GM23338 (cell line): ENCODE data around the gene ETV6. TPM values are rescaled to one million over a fixed set of nuclear protein-coding genes. Genes with fewer than 3 reads are reported as not detected.

Experiments
- ATAC-seq: fragments of 200-7000 bp; cut with Tn5 transposase; 3 replicates; pipeline ENCODE4 v1.9.1; 2020
- DNase-seq: peaks from one replicate; pipeline ENCODE4 v3.0.0-alpha.2; 2015; ENCODE audit warnings: low spot score
- H2AFZ ChIP-seq: fragments of 200-600 bp; sonication (generic); 2 replicates; pipeline ENCODE4 v1.8.0; 2016; ENCODE audit warnings: antibody characterized with exemption, mild to moderate bottlenecking, moderate library complexity
- H3F3A ChIP-seq: fragments of 200-600 bp; sonication (generic); replicated peaks from 2 replicates; pipeline ENCODE4 v1.8.0; 2017; ENCODE audit warnings: antibody characterized with exemption, mixed run types, low read depth
- H3K27ac ChIP-seq: fragments of 200-600 bp; sonication (generic); 2 replicates; pipeline ENCODE4 v1.6.1; 2016; ENCODE audit warnings: low read depth
- H3K27me3 ChIP-seq: fragments of 200-600 bp; sonication (generic); 2 replicates; pipeline ENCODE4 v1.8.0; 2016; ENCODE audit warnings: mild to moderate bottlenecking, mixed run types, moderate library complexity; ENCODE audit not compliant: insufficient read depth
- H3K36me3 ChIP-seq: fragments of 200-600 bp; sonication (generic); 2 replicates; pipeline ENCODE4 v1.8.0; 2016; ENCODE audit warnings: mild to moderate bottlenecking; ENCODE audit not compliant: insufficient read depth
- H3K4me1 ChIP-seq: fragments of 200-600 bp; sonication (generic); 2 replicates; pipeline ENCODE4 v1.8.0; 2016; ENCODE audit warnings: mild to moderate bottlenecking, moderate library complexity; ENCODE audit not compliant: insufficient read depth
- H3K4me2 ChIP-seq: fragments of 200-600 bp; sonication (generic); 2 replicates; pipeline ENCODE4 v1.7.1; 2017; ENCODE audit warnings: mixed run types
- H3K4me3 ChIP-seq: fragments of 200-600 bp; sonication (generic); 2 replicates; pipeline ENCODE4 v1.6.1; 2016; ENCODE audit warnings: mixed run types
- H3K79me2 ChIP-seq: fragments of 200-600 bp; sonication (generic); replicated peaks from 2 replicates; pipeline ENCODE4 v1.8.0; 2017; ENCODE audit warnings: mild to moderate bottlenecking; ENCODE audit not compliant: insufficient read depth
- H3K9me2 ChIP-seq: fragments of 200-600 bp; sonication (generic); 2 replicates; pipeline ENCODE4 v1.8.0; 2017; ENCODE audit not compliant: insufficient read depth
- H4K20me1 ChIP-seq: fragments of 200-600 bp; sonication (generic); replicated peaks from 2 replicates; pipeline ENCODE4 v1.8.0; 2017; ENCODE audit warnings: mild to moderate bottlenecking; ENCODE audit not compliant: insufficient read depth
- H3K27ac Mint-ChIP-seq: 2 replicates; pipeline ENCODE4 v1.8.0; 2020; ENCODE audit warnings: inconsistent platforms, mild to moderate bottlenecking, moderate library complexity, mixed read lengths
- H3K27me3 Mint-ChIP-seq: 3 replicates; pipeline ENCODE4 v1.8.0; 2022; ENCODE audit warnings: low read depth, mild to moderate bottlenecking, moderate library complexity, mixed read lengths, inconsistent platforms; ENCODE audit not compliant: insufficient read depth, poor library complexity
- H3K36me3 Mint-ChIP-seq: 3 replicates; pipeline ENCODE4 v1.8.0; 2021; ENCODE audit warnings: low read depth, mild to moderate bottlenecking, inconsistent platforms, moderate library complexity, mixed read lengths
- H3K4me1 Mint-ChIP-seq: 3 replicates; pipeline ENCODE4 v1.8.0; 2020; ENCODE audit warnings: mild to moderate bottlenecking, inconsistent platforms, mixed read lengths
- H3K4me3 Mint-ChIP-seq: 3 replicates; pipeline ENCODE4 v1.8.0; 2021; ENCODE audit warnings: moderate library complexity, mild to moderate bottlenecking, inconsistent platforms, mixed read lengths
- H3K9me3 Mint-ChIP-seq: 3 replicates; pipeline ENCODE4 v1.8.0; 2020; ENCODE audit warnings: moderate library complexity, mild to moderate bottlenecking, inconsistent platforms, mixed read lengths
- CREB1 ChIP-seq: fragments of 250-450 bp; sonication (Bioruptor Pico); IDR thresholded peaks from 2 replicates; pipeline ENCODE4 v1.5.0; 2020; ENCODE audit warnings: low read depth, mild to moderate bottlenecking, moderate library complexity
- CTCF ChIP-seq, 2 experiments: fragments of 200-600 bp in 1 of 2; sonication (generic) in 1 of 2; conservative IDR thresholded peaks; 2 replicates each; pipeline versions ENCODE4 v1.5.1 to v1.6.1; 2016 to 2017; ENCODE audit warnings: antibody characterized with exemption in 2 of 2, low read depth in 2 of 2, mild to moderate bottlenecking in 2 of 2, moderate library complexity in 1 of 2
- EZH2 ChIP-seq: fragments of 200-600 bp; sonication (generic); IDR thresholded peaks from one replicate; pipeline ENCODE4 v1.8.0; 2017; ENCODE audit warnings: antibody characterized with exemption, mild to moderate bottlenecking, low read depth; ENCODE audit not compliant: unreplicated experiment
- STAT1 ChIP-seq: IDR thresholded peaks from one replicate; pipeline ENCODE4 v1.6.1; 2016; ENCODE audit warnings: antibody characterized with exemption; ENCODE audit not compliant: unreplicated experiment
- ZNF331 ChIP-seq: fragments of 250-450 bp; sonication (Bioruptor Pico); IDR thresholded peaks from 2 replicates; pipeline ENCODE4 v1.5.0; 2020; ENCODE audit warnings: low read depth, mild to moderate bottlenecking, moderate library complexity
- ZNF462 ChIP-seq: fragments of 250-450 bp; sonication (Bioruptor Pico); IDR thresholded peaks from 2 replicates; pipeline ENCODE4 v1.5.0; 2020; ENCODE audit warnings: mild to moderate bottlenecking, moderate library complexity
- polyA plus RNA-seq: library from polyadenylated mRNA; unstranded; fragments of >200 nt; fragmentation: Nextera tagmentation; extraction: Ambion mirVana; gene quantifications from 2 replicates; pipeline ENCODE4 v1.2.1, GENCODE V29; 2016
- total RNA-seq: library from RNA; depleted of rRNA; stranded (reverse); fragments of >200 nt; shearing (Covaris generic); gene quantifications from 2 replicates; pipeline ENCODE4 v1.2.3, GENCODE V29; 2014

Gene ETV6
- total and polyA plus RNA-seq, 2 experiments from 2014 or later = 7.5 to 15.1 TPM

- Mint-ChIP-seq H3K9me3 (no peaks in the 10 kb centered on the region; the same call in 2 of the 3 replicates), H3K4me1 (peaks cover 46% of the 10 kb centered on the region), H3K27me3 (peaks cover 3% of the 10 kb centered on the region), H3K4me3 (no peak overlapping the region), H3K36me3 (no peaks in the 10 kb centered on the region), H3K27ac (no peak overlapping the region)
- Histone ChIP-seq H3K27ac (no peak overlapping the region), H2AFZ (no peak overlapping the region), H3K27me3 (no peaks in the 10 kb centered on the region), H4K20me1 (no peaks in the 10 kb centered on the region), H3K79me2 (peaks cover 4% of the 10 kb centered on the region), H3K4me2 (no peak overlapping the region), H3F3A (no peaks in the 10 kb centered on the region), H3K36me3 (no peaks in the 10 kb centered on the region), H3K4me3 (no peak overlapping the region), H3K4me1 (peaks cover 34% of the 10 kb centered on the region), H3K9me2 (peaks cover under 1% of the 10 kb centered on the region)
- TF ChIP-seq CREB1 (CRISPR knock-in tag) (no peak), EZH2 (no peak), CTCF (conservative IDR thresholded peaks at IDR 0.05; ENCODE audit: low read depth in 2 of 2) (no peak), ZNF331 (CRISPR knock-in tag) (no peak), ZNF462 (CRISPR knock-in tag) (no peak), STAT1 (no peak)
- no peak for DNase-seq
- ATAC-seq = no peak
These were observed 104.8 kb downstream of the ETV6 start for GRCh38 chr12:11754256-11754655.
